Loucy (cell line): ENCODE results near the gene IDH3G.

Source experiments
- H2AFZ ChIP-seq: fragments of 200-600 bp; sonication (generic); 2 replicates; pipeline ENCODE4 v1.6.0; 2016; ENCODE audit warnings: antibody characterized with exemption, mild to moderate bottlenecking, low read length, moderate library complexity
- H3F3A ChIP-seq: fragments of 200-600 bp; 2 replicates; pipeline ENCODE4 v1.6.0; 2016; ENCODE audit warnings: antibody characterized with exemption, low read depth, mild to moderate bottlenecking
- H3K27me3 ChIP-seq: fragments of 200-600 bp; sonication (generic); 2 replicates; pipeline ENCODE4 v1.6.1; 2014; ENCODE audit warnings: low read length, mild to moderate bottlenecking; ENCODE audit not compliant: insufficient read depth, poor library complexity, severe bottlenecking
- H3K36me3 ChIP-seq: fragments of 200-600 bp; sonication (generic); 2 replicates; pipeline ENCODE4 v1.6.1; 2016; ENCODE audit warnings: low read length; ENCODE audit not compliant: insufficient read depth
- H3K4me1 ChIP-seq: fragments of 200-600 bp; sonication (generic); 2 replicates; pipeline ENCODE4 v1.5.1; 2014; ENCODE audit warnings: low read length, mild to moderate bottlenecking; ENCODE audit not compliant: insufficient read depth, poor library complexity, severe bottlenecking
- H3K4me2 ChIP-seq: fragments of 200-600 bp; sonication (generic); 2 replicates; pipeline ENCODE4 v1.6.0; 2014; ENCODE audit warnings: antibody characterized with exemption, low read length, low read depth, mild to moderate bottlenecking; ENCODE audit not compliant: poor library complexity, severe bottlenecking
- H3K4me3 ChIP-seq: fragments of 200-600 bp; sonication (generic); 2 replicates; pipeline ENCODE4 v1.5.1; 2014; ENCODE audit warnings: low read length, mild to moderate bottlenecking, mixed read lengths; ENCODE audit not compliant: poor library complexity, severe bottlenecking
- H3K79me2 ChIP-seq: fragments of 200-600 bp; sonication (generic); 2 replicates; pipeline ENCODE4 v1.6.1; 2014; ENCODE audit warnings: low read length; ENCODE audit not compliant: insufficient read depth
- H3K9ac ChIP-seq: fragments of 200-600 bp; sonication (generic); 2 replicates; pipeline ENCODE4 v1.6.0; 2014; ENCODE audit warnings: mild to moderate bottlenecking, low read depth, low read length, moderate library complexity; ENCODE audit not compliant: poor library complexity, severe bottlenecking
- H3K9me2 ChIP-seq: fragments of 200-600 bp; sonication (generic); replicated peaks from 2 replicates; pipeline ENCODE4 v1.6.1; 2016; ENCODE audit warnings: low read depth, low read length, mixed read lengths
- H3K9me3 ChIP-seq: fragments of 200-600 bp; sonication (generic); 2 replicates; pipeline ENCODE4 v1.6.1; 2014; ENCODE audit warnings: mild to moderate bottlenecking, antibody characterized with exemption, low read length, low read depth; ENCODE audit not compliant: insufficient read depth
- H4K20me1 ChIP-seq: fragments of 200-600 bp; sonication (generic); 2 replicates; pipeline ENCODE4 v1.6.0; 2014; ENCODE audit warnings: antibody characterized with exemption, low read length, mild to moderate bottlenecking; ENCODE audit not compliant: insufficient read depth, poor library complexity, severe bottlenecking
- EZH2phosphoT487 ChIP-seq: fragments of 200-600 bp; IDR thresholded peaks from 2 replicates; pipeline ENCODE4 v1.6.1; 2018; ENCODE audit warnings: antibody characterized with exemption, mild to moderate bottlenecking, moderate library complexity, borderline replicate concordance
- TF ChIP-seq, protein P1 (sequence below): fragments of 200-600 bp; sonication (generic); conservative IDR thresholded peaks from 2 replicates; pipeline ENCODE4 v1.5.1; 2014; ENCODE audit warnings: mild to moderate bottlenecking, antibody characterized with exemption, low read length

Gene IDH3G

DNA sequence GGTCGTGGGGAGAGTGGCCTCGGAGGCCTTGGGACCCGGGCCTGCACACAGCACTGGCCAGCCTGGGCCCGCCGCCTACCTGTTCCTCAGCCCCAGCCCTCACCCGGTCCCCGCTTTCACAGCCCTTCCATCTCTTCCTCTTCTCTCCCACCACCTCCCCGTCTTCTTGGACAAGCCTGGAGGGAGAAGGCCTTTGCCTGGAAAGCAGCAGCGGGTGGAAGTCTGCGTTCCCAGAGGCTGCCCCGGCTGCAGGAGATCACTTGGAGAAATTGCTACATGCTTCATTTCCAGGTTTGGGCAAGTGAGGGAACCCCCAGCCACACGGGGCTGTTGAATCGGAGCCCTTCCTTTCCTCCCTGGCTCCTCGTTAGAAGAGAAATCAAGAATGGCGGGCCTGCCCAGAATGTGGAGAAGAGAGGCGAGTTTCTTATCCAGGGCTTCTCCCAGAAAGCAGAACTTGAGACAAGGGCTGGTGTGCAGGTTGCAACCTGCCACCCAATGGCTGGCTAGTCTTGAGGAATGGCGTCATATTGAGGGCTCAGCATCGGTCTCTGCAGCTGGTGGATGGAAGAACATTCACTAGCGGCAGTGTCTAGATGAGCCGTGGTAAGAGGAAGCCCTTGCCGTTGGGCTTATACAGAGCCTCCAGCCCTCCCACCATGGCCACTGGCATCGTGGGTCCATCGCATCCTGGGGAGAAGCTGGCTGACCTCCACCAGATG lies 37.4 kb upstream of the IDH3G start:
- no peak for TF ChIP-seq EZH2phosphoT487
- TF ChIP-seq, protein P1, sequence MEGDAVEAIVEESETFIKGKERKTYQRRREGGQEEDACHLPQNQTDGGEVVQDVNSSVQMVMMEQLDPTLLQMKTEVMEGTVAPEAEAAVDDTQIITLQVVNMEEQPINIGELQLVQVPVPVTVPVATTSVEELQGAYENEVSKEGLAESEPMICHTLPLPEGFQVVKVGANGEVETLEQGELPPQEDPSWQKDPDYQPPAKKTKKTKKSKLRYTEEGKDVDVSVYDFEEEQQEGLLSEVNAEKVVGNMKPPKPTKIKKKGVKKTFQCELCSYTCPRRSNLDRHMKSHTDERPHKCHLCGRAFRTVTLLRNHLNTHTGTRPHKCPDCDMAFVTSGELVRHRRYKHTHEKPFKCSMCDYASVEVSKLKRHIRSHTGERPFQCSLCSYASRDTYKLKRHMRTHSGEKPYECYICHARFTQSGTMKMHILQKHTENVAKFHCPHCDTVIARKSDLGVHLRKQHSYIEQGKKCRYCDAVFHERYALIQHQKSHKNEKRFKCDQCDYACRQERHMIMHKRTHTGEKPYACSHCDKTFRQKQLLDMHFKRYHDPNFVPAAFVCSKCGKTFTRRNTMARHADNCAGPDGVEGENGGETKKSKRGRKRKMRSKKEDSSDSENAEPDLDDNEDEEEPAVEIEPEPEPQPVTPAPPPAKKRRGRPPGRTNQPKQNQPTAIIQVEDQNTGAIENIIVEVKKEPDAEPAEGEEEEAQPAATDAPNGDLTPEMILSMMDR, result no peak
- Histone ChIP-seq H3K9ac (no peak overlapping the region), H3K36me3 (no peaks in the 10 kb centered on the region), H3K9me2 (no peaks in the 10 kb centered on the region), H3K4me1 (no peaks in the 10 kb centered on the region), H3K27me3 (no peaks in the 10 kb centered on the region), H3K9me3 (no peaks in the 10 kb centered on the region), H4K20me1 (no peaks in the 10 kb centered on the region), H3K4me2 (no peak overlapping the region), H2AFZ (no peak overlapping the region), H3K4me3 (no peak overlapping the region), H3K79me2 (no peaks in the 10 kb centered on the region), H3F3A (no peaks in the 10 kb centered on the region)

DNA sequence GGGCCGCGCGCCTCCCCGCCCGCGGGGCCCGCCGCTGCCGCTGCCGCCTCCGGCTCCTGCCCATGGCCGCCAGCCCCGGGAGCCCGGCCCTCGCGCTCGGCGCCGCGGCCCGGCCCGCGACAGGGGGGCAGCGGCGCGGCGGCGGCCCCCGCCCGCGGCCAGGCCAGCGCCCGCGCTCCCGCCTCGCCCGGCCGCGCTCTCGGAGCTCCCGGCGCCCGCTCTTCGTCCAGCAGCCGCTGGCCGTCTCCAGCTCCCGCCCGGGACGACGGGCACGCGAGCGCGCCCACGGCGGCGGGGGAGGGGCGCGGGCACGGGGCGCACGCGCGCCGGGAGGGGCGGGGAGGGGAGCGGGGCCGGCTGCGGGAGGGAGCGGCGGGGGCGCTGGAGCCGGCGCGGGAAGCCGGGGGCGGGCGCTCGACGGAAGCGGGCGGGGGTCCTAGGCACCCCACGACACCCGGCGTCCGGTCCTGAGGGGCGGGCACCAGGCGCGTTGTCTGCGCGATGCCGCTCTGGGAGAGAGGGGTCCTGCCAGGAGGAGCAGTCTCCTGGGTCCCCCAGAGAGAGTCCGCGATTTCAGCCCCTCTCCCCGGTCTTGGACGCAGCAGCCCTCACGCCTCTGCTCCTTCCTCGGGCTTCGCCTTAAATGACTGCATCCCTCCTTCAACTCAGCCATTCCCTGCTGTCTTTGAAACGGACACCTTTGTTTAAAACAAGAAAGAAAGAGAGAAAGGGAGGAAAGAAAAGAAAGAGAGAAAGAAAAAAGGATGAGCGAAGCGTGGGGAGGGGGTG lies 36.7 kb upstream of the IDH3G start:
- H3K4me2 ChIP-seq, result no peak overlapping the region
- no peaks in the 10 kb centered on the region for H3K9me2 ChIP-seq
- no peak overlapping the region for H3K4me3 ChIP-seq
- no peaks in the 10 kb centered on the region for H3F3A ChIP-seq
- TF ChIP-seq, protein P1, result no peak
- no peak for TF ChIP-seq EZH2phosphoT487
- no peak overlapping the region for H3K9ac ChIP-seq
- H2AFZ ChIP-seq, result no peak overlapping the region
- no peaks in the 10 kb centered on the region for H3K4me1 ChIP-seq
- H4K20me1 ChIP-seq, result no peaks in the 10 kb centered on the region
- H3K27me3 ChIP-seq, result no peaks in the 10 kb centered on the region
- no peaks in the 10 kb centered on the region for H3K79me2 ChIP-seq
- no peaks in the 10 kb centered on the region for H3K9me3 ChIP-seq
- H3K36me3 ChIP-seq, result no peaks in the 10 kb centered on the region

DNA sequence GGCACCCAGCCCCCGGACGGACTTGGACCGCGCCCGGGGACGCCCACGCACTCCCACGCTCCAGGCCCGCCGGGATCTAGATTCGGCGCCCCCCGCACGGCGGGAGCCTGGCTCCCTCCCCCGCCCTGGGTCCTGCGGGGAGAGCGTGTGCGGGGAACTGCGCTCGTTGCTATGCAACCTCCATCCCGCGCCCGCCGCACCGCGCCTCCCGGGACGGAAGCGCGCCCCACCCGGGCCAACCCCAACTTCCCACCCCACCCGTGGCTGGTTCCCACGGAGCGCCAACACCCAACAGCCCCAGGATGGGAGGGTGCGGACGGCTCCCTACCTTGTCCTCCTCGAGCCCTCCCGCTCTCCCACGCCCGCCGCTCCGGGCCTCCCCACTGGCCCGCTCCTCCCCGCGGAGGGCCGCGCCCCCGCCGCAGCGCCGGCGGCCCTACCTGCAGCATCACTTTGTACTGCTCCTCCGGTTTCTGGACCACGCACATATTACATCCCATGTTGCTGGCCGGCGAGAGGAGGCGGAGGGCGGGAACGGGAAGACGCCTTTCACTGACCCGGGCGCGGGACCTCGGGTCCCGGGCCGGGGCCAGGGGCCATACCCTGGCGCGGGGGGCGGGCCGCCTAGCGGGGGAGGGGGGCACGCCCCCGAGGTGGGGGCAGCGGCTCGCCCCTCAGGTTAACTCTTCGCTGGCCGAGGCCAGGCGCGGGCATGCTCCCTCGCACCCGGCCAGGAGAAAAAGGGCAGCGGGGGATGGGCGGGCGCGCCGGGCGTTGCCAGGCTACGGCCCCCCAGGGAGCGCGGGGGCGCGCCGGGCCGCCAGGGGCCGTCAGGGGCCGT lies 35.8 kb upstream of the IDH3G start, which contains the start of gene PDZD4:
TSS of gene PDZD4 (minus strand) at position 746 of the 841 bp plus-strand sequence. CDS start at position 500, 246 bp downstream.
- no peak for TF ChIP-seq EZH2phosphoT487
- TF ChIP-seq, protein P1, result no peak
- Histone ChIP-seq H3K9me3 (no peaks in the 10 kb centered on the region), H3K4me2 (no peak within 1 kb of the TSS), H2AFZ (no peak within 1 kb of the TSS), H3K79me2 (no peaks in the 10 kb centered on the region), H3K4me1 (no peaks in the 10 kb centered on the region), H3K9me2 (no peaks in the 10 kb centered on the region), H3F3A (no peaks in the 10 kb centered on the region), H4K20me1 (no peaks in the 10 kb centered on the region), H3K27me3 (no peaks in the 10 kb centered on the region), H3K36me3 (no peaks in the 10 kb centered on the region), H3K9ac (no peak within 1 kb of the TSS), H3K4me3 (no peak within 1 kb of the TSS)
